Activated T-cell treated with anti-CD3 and anti-CD28 coated beads, Interleukin-2, amount 50 U/mL, for 1 hour (primary cell): ENCODE results near the gene KLF1.

ENCODE experiments used
- DNase-seq: peaks from one replicate; pipeline ENCODE4 v3.0.0-alpha.2; 2020

The KLF1 gene

DNA sequence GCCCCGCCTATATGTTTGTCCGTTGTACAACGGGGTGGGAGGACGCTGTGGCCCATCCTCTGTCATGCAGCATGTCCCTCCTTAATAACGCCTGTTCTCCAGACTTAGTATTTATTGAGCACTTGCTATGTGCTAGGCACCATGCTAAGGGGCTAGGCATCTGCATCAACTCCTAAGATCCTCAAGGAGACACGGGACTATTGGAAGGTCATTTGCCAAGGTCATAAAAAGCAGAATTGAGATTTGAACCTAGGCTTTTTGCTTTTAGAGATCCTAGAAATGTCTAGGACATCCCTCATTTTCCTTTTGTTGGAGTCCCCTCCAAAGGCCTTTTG is 50.5 kb downstream of the KLF1 start:
- DNase-seq, result no peak

DNA sequence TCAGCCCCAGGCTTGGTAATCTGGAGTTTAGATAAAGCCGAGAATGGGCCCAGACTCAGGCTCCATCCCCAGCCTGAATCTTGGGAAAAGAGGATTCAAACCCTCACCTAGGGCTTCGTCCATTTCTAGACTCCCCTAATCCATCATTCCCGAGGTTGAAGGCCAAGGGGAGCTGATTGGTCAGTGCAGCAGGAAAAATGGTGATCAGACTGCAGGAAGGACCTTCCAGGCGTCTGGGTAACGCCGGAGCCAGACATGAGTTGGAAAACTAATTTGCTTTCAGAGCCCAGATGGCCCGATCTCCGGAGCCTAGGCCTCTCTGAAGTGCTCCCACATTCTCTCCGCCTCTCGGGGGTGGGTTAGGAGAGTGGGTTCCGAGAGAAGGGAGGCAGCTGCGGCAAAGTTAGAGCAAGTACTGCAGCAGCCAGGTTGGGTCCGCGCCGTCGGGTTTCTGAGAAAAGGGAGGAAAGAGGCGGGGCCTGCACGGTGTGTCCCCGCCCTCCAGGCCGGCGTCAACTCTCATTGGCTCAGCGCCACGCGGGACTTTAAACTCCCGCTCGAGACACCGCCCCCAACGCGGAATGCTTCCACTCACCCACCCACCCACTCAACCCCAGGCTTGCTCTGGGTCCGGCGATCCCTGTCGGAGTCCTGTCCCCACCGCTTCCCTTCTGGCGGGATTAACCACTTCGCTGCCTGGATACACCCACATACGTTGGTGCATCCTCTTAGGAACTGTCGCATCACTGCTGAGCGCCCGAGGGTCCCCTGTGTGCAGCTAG is 51.8 kb downstream of the KLF1 start:
- no peak for DNase-seq

DNA sequence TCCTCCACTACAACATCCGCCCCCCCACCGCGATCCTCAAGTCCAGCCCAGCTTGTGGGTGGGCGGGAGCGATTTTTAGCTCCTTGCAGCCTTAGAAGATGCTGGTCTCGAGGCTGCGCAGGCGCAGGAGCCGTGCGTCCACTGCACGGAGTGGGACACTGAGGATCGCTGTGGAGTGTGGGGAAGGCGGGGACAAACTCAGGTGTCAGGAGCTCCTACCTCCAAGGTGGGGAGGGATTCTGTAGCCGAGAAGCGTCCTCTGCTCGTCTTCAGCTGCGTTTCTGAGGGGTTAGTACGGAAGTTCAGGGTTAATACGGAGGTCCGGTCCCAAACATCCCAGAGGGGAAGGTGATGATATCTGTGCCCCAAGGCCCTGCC is 52.4 kb downstream of the KLF1 start, which contains the start of gene RTBDN:
TSS of gene RTBDN (minus strand) at position 14 of the 378 bp plus-strand sequence. CDS start 4,600 bp downstream, outside the sequence.
- no peak for DNase-seq
